ENCODE measurements around the gene COL7A1.
A peak's percentile ranks its signal among the peaks of the same experiment; 100 is the strongest.
"Not testable (repeated sequence)": the region's sequence is repeated elsewhere in the genome, so short reads cannot be mapped to it uniquely, and the experiment has no call there.

Gene COL7A1

GRCh38 chr3:48555949-48556795, 39.0 kb downstream of the COL7A1 start:
- no peak for DNase-seq (ENCODE audit: low read depth, low spot score)
- peak overlapping the region; percentile 50 for H3K4me3 ChIP-seq (ENCODE audit: low read depth, low read length)
- TF ChIP-seq CTCF (IDR thresholded peaks at IDR 0.05; ENCODE audit: low read depth, low read length): no peak
- in situ Hi-C loops (cut with HindIII; ENCODE audit: low sequenced_read_pairs): no loop called here

- no peak for TF ChIP-seq CTCF (IDR thresholded peaks at IDR 0.05; ENCODE audit: low read depth, low read length)
- in situ Hi-C loops (cut with HindIII; ENCODE audit: low sequenced_read_pairs): no loop called here
- no peak for DNase-seq (ENCODE audit: low read depth, low spot score)
- peak overlapping the region; percentile 50 for H3K4me3 ChIP-seq (ENCODE audit: low read depth, low read length)
These were observed 39.7 kb downstream of the COL7A1 start for GRCh38 chr3:48555231-48555948.

- in situ Hi-C loops (cut with HindIII; ENCODE audit: low sequenced_read_pairs): no loop called here
- no peak for DNase-seq (ENCODE audit: low read depth, low spot score)
- no peak overlapping the region for H3K4me3 ChIP-seq (ENCODE audit: low read depth, low read length)
- no peak for TF ChIP-seq CTCF (IDR thresholded peaks at IDR 0.05; ENCODE audit: low read depth, low read length)
These were observed 41.0 kb downstream of the COL7A1 start for GRCh38 chr3:48553886-48554845.

GRCh38 chr3:48553361-48553760, 41.8 kb downstream of the COL7A1 start:
- no peak overlapping the region for H3K4me3 ChIP-seq (ENCODE audit: low read depth, low read length)
- in situ Hi-C loops (cut with HindIII; ENCODE audit: low sequenced_read_pairs): no loop called here
- TF ChIP-seq CTCF (IDR thresholded peaks at IDR 0.05; ENCODE audit: low read depth, low read length): no peak
- DNase-seq (ENCODE audit: low read depth, low spot score): no peak

GRCh38 chr3:48552111-48552951, 42.8 kb downstream of the COL7A1 start:
- in situ Hi-C loops (cut with HindIII; ENCODE audit: low sequenced_read_pairs): no loop called here
- no peak overlapping the region for H3K4me3 ChIP-seq (ENCODE audit: low read depth, low read length)
- TF ChIP-seq CTCF (IDR thresholded peaks at IDR 0.05; ENCODE audit: low read depth, low read length): no peak
- DNase-seq (ENCODE audit: low read depth, low spot score): no peak

GRCh38 chr3:48551651-48552050, 43.5 kb downstream of the COL7A1 start:
- DNase-seq (ENCODE audit: low read depth, low spot score); in situ Hi-C loops (cut with HindIII; ENCODE audit: low sequenced_read_pairs); H3K4me3 ChIP-seq (ENCODE audit: low read depth, low read length): not testable (repeated sequence)
